ENCODE measurements around the gene CACNA1A. TPM values are rescaled to one million over a fixed set of nuclear protein-coding genes. Genes with fewer than 3 reads are reported as not detected.

The CACNA1A gene
- total and polyA plus RNA-seq, 2 of the 4 experiments (the other 2 are of a cell fraction): 5.9 to 15.0 TPM

- peak overlapping the region; percentile 97 for H3K14ac ChIP-seq (replicated peaks; ENCODE audit: low read depth, low read length)
- ChIA-PET CTCF (no interaction called here), POLR2A (ENCODE audit: unreplicated experiment) (interaction anchor here (0.9 kb wide), 1 partner anchor 13 kb away, joined by 3 read pairs; no protein-coding TSS in a partner anchor)
- no peak overlapping the region for H3K4me3 ChIP-seq (ENCODE audit: insufficient read depth, low read depth, low read length)
- BruUV-seq (replicated peaks): no TSS peak
- WGBS, 2 experiments (ENCODE audit: extremely low coverage in 2 of 2, insufficient read length in 1 of 2): 93% methylated on average over 7 of the region's 19 CpGs; no CpG with 5 or more reads in 1 of the 2 experiments
- H3K9ac ChIP-seq (ENCODE audit: low read depth, low read length): peak overlapping the region; percentile 34
- H2AK9ac ChIP-seq (replicated peaks; ENCODE audit: low read depth, low read length, poor library complexity): peak overlapping the region; percentile 97
- peak overlapping the region; percentile 93 to 96 for H4K8ac ChIP-seq (ENCODE audit: low read depth in 2 of 2, low read length in 2 of 2)
- no peaks in the 10 kb centered on the region for H4K20me1 ChIP-seq (ENCODE audit: insufficient read depth, low read length)
- dilution Hi-C loops (cut with HindIII; ENCODE audit: low sequenced_read_pairs, unreplicated experiment) (no loop called here), in situ Hi-C loops (cut with MboI; ENCODE audit: low sequenced_read_pairs) (no loop called here), intact Hi-C loops (cut with micrococcal nuclease) (no loop called here)
- H3K23ac ChIP-seq (ENCODE audit: low read depth, low read length): peak overlapping the region; percentile 98
- no peak for ATAC-seq (ENCODE audit: low read depth)
- H3K27me3 ChIP-seq (ENCODE audit: control insufficient read depth, insufficient read depth, low read length): no peaks in the 10 kb centered on the region
- peak overlapping the region; percentile 96 for H2AK5ac ChIP-seq (ENCODE audit: low read depth, low read length)
- H3K18ac ChIP-seq (ENCODE audit: low read depth, low read length): peak overlapping the region; percentile 70
- H2BK5ac ChIP-seq (ENCODE audit: low read depth, low read length, poor library complexity, severe bottlenecking): peak overlapping the region; percentile 96
- peak overlapping the region; percentile 67 for H4K5ac ChIP-seq (ENCODE audit: low read depth, low read length)
- peak overlapping the region; percentile 93 for H4K91ac ChIP-seq (ENCODE audit: insufficient read depth, low read depth, low read length)
- peak overlapping the region; percentile 99 for H3K4ac ChIP-seq (ENCODE audit: low read depth, low read length)
- H3K36me3 ChIP-seq (ENCODE audit: control insufficient read depth, insufficient read depth, low read length): no peaks in the 10 kb centered on the region
- TF ChIP-seq CTCF (conservative IDR thresholded peaks at IDR 0.05; ENCODE audit: low read depth, low read length) (no peak), CHD1 (IDR thresholded peaks at IDR 0.05; ENCODE audit: low read depth, low read length) (no peak), RCOR1 (IDR thresholded peaks at IDR 0.05; ENCODE audit: insufficient replicate concordance, low read length) (no peak), SMC3 (IDR thresholded peaks at IDR 0.05; ENCODE audit: low read depth, low read length) (no peak), BHLHE40 (IDR thresholded peaks at IDR 0.05; ENCODE audit: low read depth, low read length) (no peak)
- H3K79me1 ChIP-seq (ENCODE audit: low read depth in 1 of 2, low read length in 2 of 2): peaks cover 0 to 57% of the 10 kb centered on the region in 2 experiments; a peak in 2 of 4 replicates
- peak overlapping the region; percentile 50; the same call in 1 of the 2 replicates for H3K4me2 ChIP-seq (ENCODE audit: low read depth, low read length)
- H2BK20ac ChIP-seq (ENCODE audit: low read depth, low read length): peak overlapping the region; percentile 96
- peak overlapping the region; percentile 93 for H3K56ac ChIP-seq (ENCODE audit: extremely low read depth, insufficient read depth, low read length)
- H2AFZ ChIP-seq (replicated peaks; ENCODE audit: low read length, poor library complexity): peak overlapping the region; percentile 89
- H2BK15ac ChIP-seq (ENCODE audit: low read depth, low read length): peak overlapping the region; percentile 99; the same call in 2 of the 3 replicates
- H3K9me3 ChIP-seq (ENCODE audit: control insufficient read depth, insufficient read depth, low read length): no peaks in the 10 kb centered on the region
- no peak for DNase-seq
- peak overlapping the region; percentile 98 for H3K27ac ChIP-seq (ENCODE audit: insufficient read depth, low read length)
- H3K9me1 ChIP-seq (ENCODE audit: insufficient read depth, low read length): peaks cover 8% of the 10 kb centered on the region; the same call in 1 of the 2 replicates
- H2BK120ac ChIP-seq (ENCODE audit: low read depth, low read length): peak overlapping the region; percentile 99
- peaks cover 33% of the 10 kb centered on the region for H3K4me1 ChIP-seq (ENCODE audit: control insufficient read depth, insufficient read depth, low read length)
These were observed 340.9 kb downstream of the CACNA1A start for GRCh38 chr19:13165162-13165997.

Data from IMR-90 (cell line).